ENCODE data around the gene DRG2.

DRG2 gene

GRCh38 chr17:18040261-18040858, 47.4 kb upstream of the DRG2 start:
- H3K9me3 ChIP-seq, result no peaks in the 10 kb centered on the region
- peaks cover 33 to 36% of the 10 kb centered on the region in 2 experiments for H3K4me1 ChIP-seq (ENCODE audit: control insufficient read depth in 1 of 2, insufficient read depth in 1 of 2, low read depth in 1 of 2, low read length in 1 of 2)
- H3K36me3 ChIP-seq, result peaks cover 3% of the 10 kb centered on the region
- no peak for TF ChIP-seq CTCF (IDR thresholded peaks at IDR 0.05)
- peak overlapping the region; percentile 78 to 95 for H3K4me3 ChIP-seq (ENCODE audit: low read depth in 1 of 2, low read length in 1 of 2)
- no peaks in the 10 kb centered on the region for H3K27me3 ChIP-seq
- H3K27ac ChIP-seq, result no peak overlapping the region

- peaks cover 3% of the 10 kb centered on the region for H3K36me3 ChIP-seq
- no peaks in the 10 kb centered on the region for H3K9me3 ChIP-seq
- H3K4me1 ChIP-seq (ENCODE audit: control insufficient read depth in 1 of 2, insufficient read depth in 1 of 2, low read depth in 1 of 2, low read length in 1 of 2), result peaks cover 30 to 32% of the 10 kb centered on the region in 2 experiments
- no peak overlapping the region for H3K27ac ChIP-seq
- no peaks in the 10 kb centered on the region for H3K27me3 ChIP-seq
- no peak overlapping the region for H3K4me3 ChIP-seq (ENCODE audit: low read depth in 1 of 2, low read length in 1 of 2)
- TF ChIP-seq CTCF (IDR thresholded peaks at IDR 0.05), result no peak
These were observed 46.0 kb upstream of the DRG2 start for GRCh38 chr17:18041776-18042175.

GRCh38 chr17:18042983-18043382, 44.8 kb upstream of the DRG2 start:
- no peak for TF ChIP-seq CTCF (IDR thresholded peaks at IDR 0.05)
- no peak overlapping the region for H3K27ac ChIP-seq
- H3K27me3 ChIP-seq, result no peaks in the 10 kb centered on the region
- peaks cover 7% of the 10 kb centered on the region for H3K36me3 ChIP-seq
- H3K9me3 ChIP-seq, result no peaks in the 10 kb centered on the region
- H3K4me3 ChIP-seq (ENCODE audit: low read depth in 1 of 2, low read length in 1 of 2), result no peak overlapping the region
- H3K4me1 ChIP-seq (ENCODE audit: control insufficient read depth in 1 of 2, insufficient read depth in 1 of 2, low read depth in 1 of 2, low read length in 1 of 2), result peaks cover 18 to 19% of the 10 kb centered on the region in 2 experiments

GRCh38 chr17:18043491-18043890, 44.3 kb upstream of the DRG2 start:
- Histone ChIP-seq H3K4me3 (ENCODE audit: low read depth in 1 of 2, low read length in 1 of 2) (no peak overlapping the region), H3K4me1 (ENCODE audit: control insufficient read depth in 1 of 2, insufficient read depth in 1 of 2, low read depth in 1 of 2, low read length in 1 of 2) (peaks cover 13 to 14% of the 10 kb centered on the region in 2 experiments), H3K27me3 (no peaks in the 10 kb centered on the region), H3K9me3 (no peaks in the 10 kb centered on the region), H3K27ac (no peak overlapping the region), H3K36me3 (peaks cover 7% of the 10 kb centered on the region)
- TF ChIP-seq CTCF (IDR thresholded peaks at IDR 0.05), result no peak

- H3K4me1 ChIP-seq (ENCODE audit: control insufficient read depth in 1 of 2, insufficient read depth in 1 of 2, low read depth in 1 of 2, low read length in 1 of 2), result peaks cover 9 to 10% of the 10 kb centered on the region in 2 experiments
- no peak overlapping the region for H3K27ac ChIP-seq
- H3K27me3 ChIP-seq, result no peaks in the 10 kb centered on the region
- H3K4me3 ChIP-seq (ENCODE audit: low read depth in 1 of 2, low read length in 1 of 2), result no peak overlapping the region
- no peaks in the 10 kb centered on the region for H3K9me3 ChIP-seq
- H3K36me3 ChIP-seq, result peaks cover 7% of the 10 kb centered on the region
- no peak for TF ChIP-seq CTCF (IDR thresholded peaks at IDR 0.05)
These were observed 43.1 kb upstream of the DRG2 start for GRCh38 chr17:18044609-18045008.

Data from neutrophil (primary cell).